Naive thymus-derived CD4-positive, alpha-beta T cell (primary cell): Measurements from ENCODE around the gene APBA1. TPM values are rescaled to one million over a fixed set of nuclear protein-coding genes. Genes with fewer than 3 reads are reported as not detected.

Source experiments
- ATAC-seq: fragments of 150-1000 bp; cut with Tn5 transposase; 2 replicates; pipeline ENCODE4 v1.10.0; 2021; ENCODE audit warnings: mild to moderate bottlenecking, moderate library complexity
- CTCF ChIA-PET: fragments of 350-600 bp; sonication (Branson Sonifier 250); formaldehyde crosslinking; loops from one replicate; lab custom pipeline; 2021; ENCODE audit warnings: antibody characterized with exemption; lab: Charles Lee
- POLR2A ChIA-PET: fragments of 350-600 bp; sonication (Branson Sonifier 250); formaldehyde crosslinking; loops from one replicate; lab custom pipeline; 2021; ENCODE audit warnings: antibody characterized with exemption, inconsistent platforms; lab: Charles Lee
- DNase-seq, 9 donors: peaks; one replicate each; pipeline versions ENCODE4 v3.0.0 to v3.0.0-alpha.2; 2020 to 2022; ENCODE audit warnings: mixed read lengths in 1 of 9
- H3K27ac ChIP-seq: one replicate; pipeline ENCODE4 v1.7.0; 2013; ENCODE audit warnings: mild to moderate bottlenecking, low read depth, low read length, moderate library complexity
- H3K27me3 ChIP-seq, 2 donors: one replicate each; pipeline ENCODE4 v1.7.0; 2013; ENCODE audit warnings: low read length in 2 of 2, mild to moderate bottlenecking in 2 of 2, moderate library complexity in 2 of 2; ENCODE audit not compliant: control insufficient read depth in 2 of 2, insufficient read depth in 2 of 2
- H3K36me3 ChIP-seq, 3 experiments: 1 replicate in 2 of 3; 2 replicates in 1 of 3; pipeline ENCODE4 v1.7.0; 2013; ENCODE audit warnings: low read length in 3 of 3, mild to moderate bottlenecking in 3 of 3, moderate library complexity in 1 of 3; ENCODE audit not compliant: insufficient read depth in 3 of 3, control insufficient read depth in 2 of 3
- H3K4me1 ChIP-seq, 2 donors: one replicate each; pipeline ENCODE4 v1.7.0; 2013; ENCODE audit warnings: low read length in 2 of 2, mild to moderate bottlenecking in 2 of 2, moderate library complexity in 1 of 2; ENCODE audit not compliant: control insufficient read depth in 2 of 2, insufficient read depth in 2 of 2
- H3K4me3 ChIP-seq: 2 replicates; pipeline ENCODE4 v1.7.0; 2013; ENCODE audit warnings: mild to moderate bottlenecking, low read length
- H3K9me3 ChIP-seq, 3 experiments: 1 replicate in 2 of 3; 2 replicates in 1 of 3; pipeline ENCODE4 v1.7.0; 2013; ENCODE audit warnings: low read length in 3 of 3; ENCODE audit not compliant: control insufficient read depth in 2 of 3
- H3K27ac Mint-ChIP-seq, 9 donors: one replicate each; pipeline ENCODE4 v1.8.0; 2020 to 2022; ENCODE audit warnings: mixed read lengths in 9 of 9, mild to moderate bottlenecking in 8 of 9, moderate library complexity in 5 of 9, inconsistent platforms in 2 of 9
- H3K27me3 Mint-ChIP-seq, 5 donors: one replicate each; pipeline ENCODE4 v1.8.0; 2021 to 2022; ENCODE audit warnings: mixed read lengths in 5 of 5, mild to moderate bottlenecking in 1 of 5
- H3K36me3 Mint-ChIP-seq, 5 donors: one replicate each; pipeline ENCODE4 v1.8.0; 2020 to 2022; ENCODE audit warnings: mixed read lengths in 5 of 5, mild to moderate bottlenecking in 3 of 5, inconsistent platforms in 1 of 5
- H3K4me1 Mint-ChIP-seq, 7 donors: one replicate each; pipeline ENCODE4 v1.8.0; 2020 to 2022; ENCODE audit warnings: mixed read lengths in 7 of 7, mild to moderate bottlenecking in 3 of 7, inconsistent platforms in 1 of 7
- H3K4me3 Mint-ChIP-seq, 10 donors: one replicate each; pipeline ENCODE4 v1.8.0; 2020 to 2022; ENCODE audit warnings: mild to moderate bottlenecking in 10 of 10, mixed read lengths in 10 of 10, moderate library complexity in 6 of 10, inconsistent platforms in 2 of 10
- H3K9me3 Mint-ChIP-seq, 11 donors: one replicate each; pipeline ENCODE4 v1.8.0; 2020 to 2022; ENCODE audit warnings: mixed read lengths in 11 of 11, mild to moderate bottlenecking in 4 of 11, inconsistent platforms in 1 of 11, moderate library complexity in 1 of 11
- intact Hi-C, 2 donors: fragments of 100-400 bp; cut with micrococcal nuclease; formaldehyde crosslinking; loops; one replicate each; pipeline ENCODE4 v1.15.1; 2023
- polyA plus RNA-seq, 2 donors: library from polyadenylated mRNA; unstranded; fragments of 300-500 nt; fragmentation: Illumina TruSeq; gene quantifications; one replicate each; pipeline ENCODE4 v1.2.3, GENCODE V29; 2021
- total RNA-seq, 6 experiments: library from RNA in 5 of 6; stranded (reverse) in 5 of 6; gene quantifications; 1 replicate in 5 of 6; 2 replicates in 1 of 6; pipeline ENCODE4 v1.2.3 and lab custom pipeline; 2021 to 2026

The APBA1 gene
- total and polyA plus RNA-seq, 7 experiments from 2014 or later: 0.06 to 4.5 (median 1.4) TPM; not detected in 1

DNA sequence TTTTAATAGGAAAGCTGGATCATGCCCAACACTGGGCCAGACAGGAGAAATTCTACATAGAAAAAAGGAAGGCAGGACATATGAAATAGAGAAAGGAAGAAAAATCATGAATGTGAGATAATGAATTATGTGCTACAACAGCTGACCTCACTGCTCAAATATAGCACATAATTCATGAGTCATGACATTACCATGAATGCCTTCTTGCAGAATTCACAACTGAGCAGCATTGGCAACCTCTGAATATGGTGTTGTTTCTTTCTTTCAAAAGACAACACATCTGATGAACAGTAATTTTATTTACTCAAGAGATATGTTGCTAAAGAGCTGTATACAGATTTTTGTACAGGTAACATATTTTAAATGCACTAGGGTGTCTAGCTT, 34.4 kb downstream of the APBA1 start:
- Histone ChIP-seq H3K9me3 (no peaks in the 10 kb centered on the region), H3K27me3 (no peaks in the 10 kb centered on the region), H3K4me3 (no peak overlapping the region), H3K36me3 (no peaks in the 10 kb centered on the region), H3K4me1 (no peaks in the 10 kb centered on the region), H3K27ac (no peak overlapping the region)
- POLR2A ChIA-PET: no interaction called here
- CTCF ChIA-PET: no interaction called here
- intact Hi-C loops: no loop called here
- Mint-ChIP-seq H3K4me1 (peaks cover 0 to 2% (median 0%) of the 10 kb centered on the region in 7 donors), H3K9me3 (peaks cover 0 to 10% (median 0%) of the 10 kb centered on the region in 11 donors), H3K27ac (no peak overlapping the region), H3K4me3 (no peak overlapping the region), H3K27me3 (peaks cover 14 to 28% (median 21%) of the 10 kb centered on the region in 5 donors), H3K36me3 (peaks cover 0 to 6% (median 0%) of the 10 kb centered on the region in 5 donors)
- ATAC-seq: no peak
- DNase-seq: no peak

DNA sequence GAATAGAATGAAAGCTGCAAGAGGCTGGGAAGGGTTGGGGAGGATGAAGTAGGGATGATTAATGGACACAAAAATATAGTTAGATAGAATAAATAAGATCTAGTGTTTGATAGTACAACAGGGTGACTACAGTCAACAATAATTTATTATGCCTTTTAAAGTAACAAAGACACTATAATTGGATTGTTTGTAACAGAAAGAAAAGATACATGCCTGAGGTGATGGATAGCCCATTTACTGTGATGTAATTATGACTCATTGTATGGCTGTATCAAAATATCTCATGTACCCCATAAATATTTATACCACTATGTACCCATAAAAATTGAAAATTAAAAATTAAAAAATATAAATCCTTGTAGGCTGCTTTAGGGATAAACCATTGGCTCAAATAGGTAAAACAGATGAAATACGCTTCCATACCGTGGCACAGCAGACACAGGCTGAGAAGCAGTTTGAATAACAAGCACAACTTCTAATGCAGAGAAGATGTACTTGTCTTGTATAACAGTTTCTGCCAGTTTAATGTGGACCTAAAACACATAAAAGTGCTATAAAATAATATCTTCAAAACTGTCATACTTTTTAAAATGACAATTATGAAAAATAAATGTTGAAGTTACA, 34.9 kb downstream of the APBA1 start:
- peaks cover 0 to 6% (median 0%) of the 10 kb centered on the region in 5 donors for H3K36me3 Mint-ChIP-seq
- Histone ChIP-seq H3K9me3 (no peaks in the 10 kb centered on the region), H3K27ac (no peak overlapping the region), H3K27me3 (no peaks in the 10 kb centered on the region), H3K36me3 (no peaks in the 10 kb centered on the region), H3K4me1 (no peaks in the 10 kb centered on the region), H3K4me3 (no peak overlapping the region)
- H3K27ac Mint-ChIP-seq: no peak overlapping the region
- ChIA-PET CTCF (no interaction called here), POLR2A (no interaction called here)
- no peak for ATAC-seq
- DNase-seq: no peak
- peaks cover 0 to 2% (median 0%) of the 10 kb centered on the region in 7 donors for H3K4me1 Mint-ChIP-seq
- H3K4me3 Mint-ChIP-seq: no peak overlapping the region
- peaks cover 0 to 10% (median 0%) of the 10 kb centered on the region in 11 donors for H3K9me3 Mint-ChIP-seq
- H3K27me3 Mint-ChIP-seq: peaks cover 14 to 30% (median 21%) of the 10 kb centered on the region in 5 donors
- intact Hi-C loops: no loop called here

DNA sequence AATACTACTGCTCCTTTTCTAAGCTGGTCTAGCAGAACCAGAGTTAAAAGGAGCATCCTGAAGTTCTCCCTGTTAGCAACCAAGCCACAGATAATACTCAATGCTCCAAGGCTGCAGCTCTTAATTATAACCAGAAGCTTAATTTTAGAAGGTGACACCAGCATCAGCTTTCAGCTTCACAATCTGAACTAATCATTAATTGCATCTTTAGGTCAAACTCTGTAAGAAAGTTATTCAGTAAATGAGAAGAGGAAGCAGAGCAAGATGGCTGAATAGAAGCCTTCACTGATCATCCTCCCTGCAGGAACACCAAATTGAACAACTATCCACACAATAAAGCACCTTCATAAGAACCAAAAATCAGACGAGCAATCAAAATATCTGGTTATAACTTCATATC, 38.5 kb downstream of the APBA1 start:
- intact Hi-C loops: no loop called here
- POLR2A ChIA-PET: no interaction called here
- peaks cover 0 to 4% of the 10 kb centered on the region in 2 donors for H3K27me3 ChIP-seq

DNA sequence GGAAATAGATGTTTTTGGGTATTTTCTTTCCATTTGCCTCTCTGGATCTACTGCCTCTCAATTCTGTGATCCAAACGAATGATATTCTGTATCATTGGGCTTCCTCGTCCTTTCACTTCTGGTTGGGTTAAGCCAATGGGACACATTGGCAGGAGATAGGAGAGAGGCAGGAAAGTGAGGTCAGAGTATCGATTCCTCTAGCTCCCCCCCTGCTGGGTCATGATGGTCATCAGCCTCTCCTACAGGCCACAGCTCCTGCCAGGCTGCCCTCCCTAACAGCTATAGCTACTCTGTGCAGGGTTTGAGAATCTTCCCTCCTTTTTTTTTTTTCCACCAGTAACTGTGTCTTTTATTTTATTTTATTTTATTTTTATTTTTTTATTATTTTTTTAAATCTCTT, 39.4 kb downstream of the APBA1 start:
- ChIA-PET POLR2A (no interaction called here), CTCF (no interaction called here)
- peaks cover 14 to 50% (median 26%) of the 10 kb centered on the region in 5 donors for H3K27me3 Mint-ChIP-seq

More for the DNA sequence above, 38.5 kb downstream of the APBA1 start:
- Mint-ChIP-seq H3K27ac (no peak overlapping the region), H3K4me1 (peaks cover 0 to 2% (median 0%) of the 10 kb centered on the region in 7 donors), H3K36me3 (peaks cover 0 to 6% (median 0%) of the 10 kb centered on the region in 5 donors), H3K9me3 (peaks cover 0 to 6% (median 2%) of the 10 kb centered on the region in 11 donors), H3K27me3 (peaks cover 10 to 44% (median 22%) of the 10 kb centered on the region in 5 donors), H3K4me3 (no peak overlapping the region)
- ATAC-seq (no peak), DNase-seq (no peak)
- Histone ChIP-seq H3K9me3 (no peaks in the 10 kb centered on the region), H3K27ac (no peak overlapping the region), H3K4me3 (no peak overlapping the region), H3K36me3 (no peaks in the 10 kb centered on the region), H3K4me1 (no peaks in the 10 kb centered on the region)
- CTCF ChIA-PET: no interaction called here

DNA sequence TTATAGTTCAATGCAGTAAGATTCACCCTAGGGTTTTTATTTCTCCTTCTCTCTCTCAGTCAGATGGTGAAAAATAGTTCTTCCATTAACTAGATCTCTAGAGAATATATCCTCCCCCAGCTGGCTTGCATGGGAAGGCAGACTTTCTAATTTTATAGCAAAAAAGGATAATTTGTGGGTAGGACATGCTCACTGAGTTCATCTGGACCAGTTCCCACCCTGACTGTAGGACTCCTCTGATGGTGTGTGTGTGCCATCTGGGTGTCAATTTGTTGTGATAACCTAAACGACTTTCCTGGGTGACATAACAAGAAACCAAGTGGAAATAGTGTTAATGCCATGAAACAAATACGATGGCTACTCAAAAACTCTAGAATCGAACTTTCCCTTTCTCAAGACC, 44.9 kb downstream of the APBA1 start:
- DNase-seq: no peak
- peaks cover 0 to 5% (median 0%) of the 10 kb centered on the region in 5 donors for H3K36me3 Mint-ChIP-seq
- peaks cover 0 to 24% (median 13%) of the 10 kb centered on the region in 5 donors for H3K27me3 Mint-ChIP-seq
- no peak overlapping the region for H3K4me3 ChIP-seq
- no peaks in the 10 kb centered on the region for H3K9me3 ChIP-seq
- ATAC-seq: no peak
- H3K36me3 ChIP-seq: no peaks in the 10 kb centered on the region
- POLR2A ChIA-PET: no interaction called here
- H3K27ac Mint-ChIP-seq: no peak overlapping the region
- H3K4me1 Mint-ChIP-seq: no peaks in the 10 kb centered on the region
- CTCF ChIA-PET: no interaction called here
- intact Hi-C loops: no loop called here
- no peaks in the 10 kb centered on the region for H3K4me1 ChIP-seq
- H3K9me3 Mint-ChIP-seq: peaks cover 0 to 5% (median 0%) of the 10 kb centered on the region in 11 donors
- peaks cover 0 to 4% of the 10 kb centered on the region in 2 donors for H3K27me3 ChIP-seq
- no peak overlapping the region for H3K27ac ChIP-seq
- H3K4me3 Mint-ChIP-seq: no peak overlapping the region

More for the DNA sequence above, 39.4 kb downstream of the APBA1 start:
- Mint-ChIP-seq H3K36me3 (peaks cover 0 to 6% (median 0%) of the 10 kb centered on the region in 5 donors), H3K27ac (no peak overlapping the region), H3K4me3 (no peak overlapping the region), H3K9me3 (peaks cover 0 to 6% (median 3%) of the 10 kb centered on the region in 11 donors), H3K4me1 (peaks cover 0 to 2% (median 0%) of the 10 kb centered on the region in 7 donors)
- intact Hi-C loops: no loop called here
- Histone ChIP-seq H3K27me3 (peaks cover 0 to 4% of the 10 kb centered on the region in 2 donors), H3K4me1 (no peaks in the 10 kb centered on the region), H3K27ac (no peak overlapping the region), H3K36me3 (no peaks in the 10 kb centered on the region), H3K4me3 (no peak overlapping the region), H3K9me3 (no peaks in the 10 kb centered on the region)
- ATAC-seq (no peak), DNase-seq (no peak)

DNA sequence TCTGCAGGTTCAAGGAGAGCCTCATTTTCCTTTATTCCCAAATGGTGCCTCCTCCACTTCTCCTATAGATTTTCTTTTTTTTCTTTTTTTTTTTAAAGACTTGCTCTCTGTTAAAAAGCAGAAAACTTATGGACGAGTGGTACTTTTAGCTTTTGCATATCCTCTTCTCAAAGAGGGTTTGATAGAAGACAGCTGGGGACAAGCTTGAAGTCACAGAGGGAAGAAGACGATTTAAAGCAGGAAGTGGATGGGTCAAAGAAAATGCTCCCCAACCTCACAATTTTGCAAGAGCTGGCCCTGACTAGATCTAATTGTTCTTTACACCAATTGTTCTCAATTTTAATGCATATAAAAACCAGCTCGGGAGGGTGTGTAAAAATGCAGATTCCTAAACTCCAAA, 48.9 kb downstream of the APBA1 start:
- Mint-ChIP-seq H3K4me3 (no peak overlapping the region), H3K9me3 (peaks cover 0 to 3% (median 0%) of the 10 kb centered on the region in 11 donors), H3K27me3 (peaks cover 0 to 12% (median 7%) of the 10 kb centered on the region in 5 donors), H3K36me3 (peaks cover 0 to 6% (median 0%) of the 10 kb centered on the region in 5 donors), H3K27ac (no peak overlapping the region), H3K4me1 (no peaks in the 10 kb centered on the region)
- ATAC-seq: no peak
- Histone ChIP-seq H3K27ac (no peak overlapping the region), H3K9me3 (no peaks in the 10 kb centered on the region), H3K4me3 (no peak overlapping the region), H3K27me3 (no peaks in the 10 kb centered on the region), H3K4me1 (no peaks in the 10 kb centered on the region), H3K36me3 (no peaks in the 10 kb centered on the region)
- ChIA-PET CTCF (no interaction called here), POLR2A (no interaction called here)
- intact Hi-C loops: no loop called here
- no peak for DNase-seq

DNA sequence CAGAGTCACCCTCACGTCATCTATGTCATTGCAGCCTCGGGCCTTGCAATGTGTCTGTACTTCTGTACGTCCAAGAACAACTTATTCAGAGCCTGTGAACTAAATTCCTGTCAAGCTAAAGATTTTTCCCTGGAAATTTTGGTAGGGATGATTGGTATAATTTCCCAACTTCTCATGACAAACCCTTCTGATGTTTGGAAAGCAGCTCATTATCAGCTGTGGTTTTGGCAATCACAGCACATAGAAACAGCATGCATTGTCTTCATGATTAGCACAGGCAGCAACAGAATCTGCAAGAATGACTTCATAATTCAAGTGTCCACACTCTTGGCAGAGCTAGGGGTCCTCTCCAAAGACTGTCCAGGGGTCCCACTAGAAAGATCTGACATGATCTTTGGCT, 49.5 kb downstream of the APBA1 start:
- Histone ChIP-seq H3K4me1 (no peaks in the 10 kb centered on the region), H3K27me3 (no peaks in the 10 kb centered on the region), H3K9me3 (no peaks in the 10 kb centered on the region), H3K4me3 (no peak overlapping the region), H3K27ac (no peak overlapping the region), H3K36me3 (no peaks in the 10 kb centered on the region)
- CTCF ChIA-PET: no interaction called here
- H3K36me3 Mint-ChIP-seq: peaks cover 0 to 7% (median 0%) of the 10 kb centered on the region in 5 donors
- no peaks in the 10 kb centered on the region for H3K4me1 Mint-ChIP-seq
- peaks cover 0 to 9% (median 1%) of the 10 kb centered on the region in 5 donors for H3K27me3 Mint-ChIP-seq
- POLR2A ChIA-PET: no interaction called here
- no peak overlapping the region for H3K4me3 Mint-ChIP-seq
- intact Hi-C loops: no loop called here
- H3K9me3 Mint-ChIP-seq: peaks cover 0 to 3% (median 0%) of the 10 kb centered on the region in 11 donors
- DNase-seq (no peak), ATAC-seq (no peak)
- no peak overlapping the region for H3K27ac Mint-ChIP-seq
